ENCODE measurements around the gene ADGRL3. TPM values are rescaled to one million over a fixed set of nuclear protein-coding genes. Genes with fewer than 3 reads are reported as not detected.

ADGRL3 gene
- total and polyA plus RNA-seq, 8 donors = 0.08 to 1.4 (median 0.24) TPM

DNA sequence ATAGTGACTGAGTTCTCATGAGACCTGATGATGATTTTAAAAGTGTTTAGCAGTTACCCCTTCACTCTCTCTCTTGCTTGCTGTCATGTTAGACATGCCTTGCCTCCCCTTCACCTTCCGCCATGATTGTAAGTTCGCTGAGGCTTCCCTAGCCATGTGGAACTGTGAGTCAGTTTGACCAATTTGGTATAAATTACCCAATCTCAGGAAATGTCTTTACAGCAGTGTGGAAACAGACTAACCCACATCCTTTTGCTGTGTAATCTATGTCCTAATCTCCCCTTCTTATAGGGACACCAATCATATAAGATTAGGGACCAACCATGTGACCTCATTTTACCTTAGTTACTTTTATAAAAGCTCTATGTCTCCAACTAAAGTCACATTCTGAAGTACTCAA, 677.8 kb downstream of the ADGRL3 start:
- TF ChIP-seq, protein P1, sequence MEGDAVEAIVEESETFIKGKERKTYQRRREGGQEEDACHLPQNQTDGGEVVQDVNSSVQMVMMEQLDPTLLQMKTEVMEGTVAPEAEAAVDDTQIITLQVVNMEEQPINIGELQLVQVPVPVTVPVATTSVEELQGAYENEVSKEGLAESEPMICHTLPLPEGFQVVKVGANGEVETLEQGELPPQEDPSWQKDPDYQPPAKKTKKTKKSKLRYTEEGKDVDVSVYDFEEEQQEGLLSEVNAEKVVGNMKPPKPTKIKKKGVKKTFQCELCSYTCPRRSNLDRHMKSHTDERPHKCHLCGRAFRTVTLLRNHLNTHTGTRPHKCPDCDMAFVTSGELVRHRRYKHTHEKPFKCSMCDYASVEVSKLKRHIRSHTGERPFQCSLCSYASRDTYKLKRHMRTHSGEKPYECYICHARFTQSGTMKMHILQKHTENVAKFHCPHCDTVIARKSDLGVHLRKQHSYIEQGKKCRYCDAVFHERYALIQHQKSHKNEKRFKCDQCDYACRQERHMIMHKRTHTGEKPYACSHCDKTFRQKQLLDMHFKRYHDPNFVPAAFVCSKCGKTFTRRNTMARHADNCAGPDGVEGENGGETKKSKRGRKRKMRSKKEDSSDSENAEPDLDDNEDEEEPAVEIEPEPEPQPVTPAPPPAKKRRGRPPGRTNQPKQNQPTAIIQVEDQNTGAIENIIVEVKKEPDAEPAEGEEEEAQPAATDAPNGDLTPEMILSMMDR (IDR thresholded peaks at IDR 0.05) = no peak
- no peak overlapping the region for H3K27ac ChIP-seq
- intact Hi-C loops (cut with DNase I) = no loop called here
- DNase-seq (no peak), ATAC-seq (no peak), FAIRE-seq (no peak)
- no peaks in the 10 kb centered on the region for H3K4me1 ChIP-seq
- no peaks in the 10 kb centered on the region for H3K36me3 ChIP-seq
- no peak overlapping the region for H3K4me3 ChIP-seq
- WGBS, 2 donors = 60 to 82% methylated on average over 2 of the region's 2 CpGs
- no peaks in the 10 kb centered on the region for H3K27me3 ChIP-seq
- no peaks in the 10 kb centered on the region for H3K9me3 ChIP-seq

DNA sequence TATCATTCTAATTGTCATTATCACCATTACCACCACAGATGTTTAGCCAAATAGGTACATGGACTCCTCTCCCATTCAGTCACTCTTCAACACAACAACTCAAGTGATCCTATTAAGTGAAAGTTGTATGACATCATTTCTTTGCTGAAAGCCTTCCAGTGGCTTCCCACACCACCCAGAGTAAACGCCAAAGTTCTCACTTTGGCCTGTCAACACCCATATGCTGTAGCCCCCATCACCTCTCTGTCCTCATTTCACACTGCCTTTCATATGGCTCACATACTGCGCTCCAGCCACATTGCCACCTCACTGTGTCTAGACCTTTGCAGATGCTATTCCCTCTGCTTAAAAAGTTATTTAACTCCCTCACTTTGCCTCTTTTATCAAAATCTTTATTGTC, 682.3 kb downstream of the ADGRL3 start:
- Histone ChIP-seq H3K27me3 (no peaks in the 10 kb centered on the region), H3K9me3 (no peaks in the 10 kb centered on the region), H3K27ac (no peak overlapping the region), H3K4me3 (no peak overlapping the region), H3K36me3 (no peaks in the 10 kb centered on the region), H3K4me1 (no peaks in the 10 kb centered on the region)
- no peak for DNase-seq
- FAIRE-seq = no peak
- TF ChIP-seq, protein P1 (IDR thresholded peaks at IDR 0.05) = no peak
- ATAC-seq = no peak
- intact Hi-C loops (cut with DNase I) = no loop called here
- 44 to 81% methylated on average over 2 of the region's 2 CpGs for WGBS, 2 donors

DNA sequence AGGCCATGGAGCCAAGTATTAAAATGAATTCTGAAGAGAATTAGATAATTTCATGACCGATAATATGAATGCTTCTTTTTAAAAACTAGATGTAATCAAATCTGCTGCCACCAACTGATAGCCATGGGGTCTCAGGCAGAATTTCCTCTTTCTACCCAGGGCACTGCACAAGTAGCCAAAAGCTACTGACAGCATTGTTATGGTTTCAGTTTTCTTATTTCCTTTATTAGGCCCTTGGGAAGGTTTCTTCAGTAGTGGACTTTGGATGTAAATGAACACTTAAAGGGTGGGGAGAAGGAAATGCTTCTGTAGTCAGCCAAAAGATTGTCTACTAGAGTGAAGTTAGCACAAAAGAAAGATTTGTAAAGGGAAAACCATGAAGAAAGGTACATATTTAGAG, 686.0 kb downstream of the ADGRL3 start:
- DNase-seq (no peak), FAIRE-seq (no peak), ATAC-seq (no peak)
- Histone ChIP-seq H3K4me1 (no peaks in the 10 kb centered on the region), H3K4me3 (no peak overlapping the region), H3K9me3 (no peaks in the 10 kb centered on the region), H3K36me3 (no peaks in the 10 kb centered on the region), H3K27me3 (no peaks in the 10 kb centered on the region), H3K27ac (no peak overlapping the region)
- WGBS, 2 donors = 64 to 79% methylated on average over 1 of the region's 1 CpG
- intact Hi-C loops (cut with DNase I) = no loop called here
- TF ChIP-seq, protein P1 (IDR thresholded peaks at IDR 0.05) = no peak

DNA sequence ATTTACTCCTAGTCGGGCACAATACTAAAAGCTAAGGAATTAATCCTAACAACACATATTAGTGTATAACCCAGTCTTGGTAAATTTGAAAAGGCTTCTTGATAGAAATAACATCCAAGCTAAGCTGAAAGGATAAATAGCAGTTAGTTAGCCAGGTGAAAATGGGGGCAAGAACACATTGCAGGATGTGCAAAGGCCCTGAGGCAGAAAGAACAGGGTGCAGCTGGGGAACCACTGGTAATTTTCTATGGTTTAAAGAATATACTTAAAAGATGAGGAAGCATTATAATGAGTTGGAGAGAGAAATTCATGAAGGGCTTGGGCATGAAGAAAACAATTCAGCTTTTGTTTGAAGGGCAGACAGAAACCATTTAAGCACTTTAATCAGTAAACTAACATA, 689.0 kb downstream of the ADGRL3 start:
- H3K4me3 ChIP-seq = no peak overlapping the region
- no peak for FAIRE-seq
- ATAC-seq = no peak
- intact Hi-C loops (cut with DNase I) = no loop called here
- WGBS, 2 donors = 48 to 75% methylated on average over 1 of the region's 1 CpG
- H3K9me3 ChIP-seq = no peaks in the 10 kb centered on the region
- H3K27ac ChIP-seq = no peak overlapping the region
- no peaks in the 10 kb centered on the region for H3K27me3 ChIP-seq
- H3K4me1 ChIP-seq = no peaks in the 10 kb centered on the region
- no peak for DNase-seq
- H3K36me3 ChIP-seq = no peaks in the 10 kb centered on the region
- TF ChIP-seq, protein P1 (IDR thresholded peaks at IDR 0.05) = no peak

DNA sequence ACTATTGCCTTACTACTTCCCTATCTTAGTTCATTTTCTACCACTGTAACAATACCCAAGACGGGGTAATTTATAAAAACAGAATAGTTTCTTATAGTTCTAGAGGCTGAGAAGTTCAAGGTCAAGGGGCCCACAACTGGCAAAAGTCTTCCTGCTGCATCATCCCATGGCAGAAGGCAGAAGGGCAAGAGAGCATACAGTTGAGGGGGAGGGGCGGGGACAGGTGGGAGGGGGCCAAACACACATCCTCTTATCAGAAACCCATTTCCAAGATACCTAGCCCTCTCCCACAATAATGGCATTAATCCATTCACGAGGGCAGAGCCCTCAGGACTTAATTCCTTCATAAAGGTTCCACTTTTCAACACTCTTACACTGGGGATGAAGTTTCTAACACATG, 690.2 kb downstream of the ADGRL3 start:
- DNase-seq (no peak), ATAC-seq (no peak), FAIRE-seq (no peak)
- WGBS, 2 donors = 22 to 45% methylated on average over 3 of the region's 3 CpGs
- H3K27ac ChIP-seq = no peak overlapping the region
- intact Hi-C loops (cut with DNase I) = no loop called here
- H3K9me3 ChIP-seq = no peaks in the 10 kb centered on the region
- no peaks in the 10 kb centered on the region for H3K4me1 ChIP-seq
- no peak overlapping the region for H3K4me3 ChIP-seq
- H3K36me3 ChIP-seq = no peaks in the 10 kb centered on the region
- TF ChIP-seq, protein P1 (IDR thresholded peaks at IDR 0.05) = no peak
- H3K27me3 ChIP-seq = no peaks in the 10 kb centered on the region

Measured in pancreas (tissue), 10 donors.